ENCODE data around the gene SORCS3.

Gene SORCS3

GRCh38 chr10:104648421-104648820, 7.3 kb downstream of the SORCS3 start:
- FAIRE-seq = no peak

GRCh38 chr10:104650072-104650471, 9.0 kb downstream of the SORCS3 start:
- FAIRE-seq = no peak

- FAIRE-seq = no peak
Observed at GRCh38 chr10:104650635-104651331, 9.7 kb downstream of the SORCS3 start.

- FAIRE-seq = no peak
Observed at GRCh38 chr10:104657036-104657435, 15.9 kb downstream of the SORCS3 start.

GRCh38 chr10:104657457-104657856, 16.4 kb downstream of the SORCS3 start:
- no peak for FAIRE-seq

- no peak for FAIRE-seq
Observed at GRCh38 chr10:104658067-104658466, 17.0 kb downstream of the SORCS3 start.

GRCh38 chr10:104659809-104660208, 18.7 kb downstream of the SORCS3 start:
- FAIRE-seq = no peak

- no peak for FAIRE-seq
Observed at GRCh38 chr10:104663076-104663475, 22.0 kb downstream of the SORCS3 start.

GRCh38 chr10:104663563-104663962, 22.5 kb downstream of the SORCS3 start:
- no peak for FAIRE-seq

GRCh38 chr10:104664205-104664604, 23.1 kb downstream of the SORCS3 start:
- no peak for FAIRE-seq

GRCh38 chr10:104665174-104665573, 24.1 kb downstream of the SORCS3 start:
- FAIRE-seq = no peak

GRCh38 chr10:104666106-104666505, 25.0 kb downstream of the SORCS3 start:
- FAIRE-seq = no peak

GRCh38 chr10:104676874-104677273, 35.8 kb downstream of the SORCS3 start:
- FAIRE-seq = no peak

GRCh38 chr10:104678658-104679057, 37.6 kb downstream of the SORCS3 start:
- no peak for FAIRE-seq

GRCh38 chr10:104680467-104681401, 39.6 kb downstream of the SORCS3 start:
- no peak for FAIRE-seq

GRCh38 chr10:104681485-104681884, 40.4 kb downstream of the SORCS3 start:
- no peak for FAIRE-seq

GRCh38 chr10:104683567-104683966, 42.5 kb downstream of the SORCS3 start:
- FAIRE-seq = no peak

- FAIRE-seq = no peak
Observed at GRCh38 chr10:104686829-104687228, 45.7 kb downstream of the SORCS3 start.

- no peak for FAIRE-seq
Observed at GRCh38 chr10:104688251-104689042, 47.4 kb downstream of the SORCS3 start.

GRCh38 chr10:104689105-104689504, 48.0 kb downstream of the SORCS3 start:
- no peak for FAIRE-seq

GRCh38 chr10:104689547-104689946, 48.5 kb downstream of the SORCS3 start:
- FAIRE-seq = no peak

GRCh38 chr10:104690101-104690500, 49.0 kb downstream of the SORCS3 start:
- no peak for FAIRE-seq

- no peak for FAIRE-seq
Observed at GRCh38 chr10:104690959-104691358, 49.9 kb downstream of the SORCS3 start.

Measured in islet of Langerhans (tissue), 1 donor.